AG09309 (cell line): ENCODE data around the gene LAGE3.
A peak's percentile ranks its signal among the peaks of the same experiment; 100 is the strongest.

ENCODE experiments used
- DNase-seq: peaks from one replicate; pipeline ENCODE4 v3.0.0-alpha.2; 2010; ENCODE audit warnings: low read depth
- H3K4me3 ChIP-seq: 2 replicates; pipeline ENCODE4 v1.5.1; 2011; ENCODE audit warnings: mild to moderate bottlenecking, low read depth, low read length, moderate library complexity; ENCODE audit not compliant: control insufficient read depth
- TF ChIP-seq, protein P1 (sequence below): IDR thresholded peaks from 2 replicates; pipeline ENCODE4 v1.5.1; 2011; ENCODE audit warnings: mild to moderate bottlenecking, low read depth, low read length, inconsistent platforms; ENCODE audit not compliant: insufficient read depth, control insufficient read depth; ENCODE audit errors: missing control alignments

LAGE3 gene

DNA sequence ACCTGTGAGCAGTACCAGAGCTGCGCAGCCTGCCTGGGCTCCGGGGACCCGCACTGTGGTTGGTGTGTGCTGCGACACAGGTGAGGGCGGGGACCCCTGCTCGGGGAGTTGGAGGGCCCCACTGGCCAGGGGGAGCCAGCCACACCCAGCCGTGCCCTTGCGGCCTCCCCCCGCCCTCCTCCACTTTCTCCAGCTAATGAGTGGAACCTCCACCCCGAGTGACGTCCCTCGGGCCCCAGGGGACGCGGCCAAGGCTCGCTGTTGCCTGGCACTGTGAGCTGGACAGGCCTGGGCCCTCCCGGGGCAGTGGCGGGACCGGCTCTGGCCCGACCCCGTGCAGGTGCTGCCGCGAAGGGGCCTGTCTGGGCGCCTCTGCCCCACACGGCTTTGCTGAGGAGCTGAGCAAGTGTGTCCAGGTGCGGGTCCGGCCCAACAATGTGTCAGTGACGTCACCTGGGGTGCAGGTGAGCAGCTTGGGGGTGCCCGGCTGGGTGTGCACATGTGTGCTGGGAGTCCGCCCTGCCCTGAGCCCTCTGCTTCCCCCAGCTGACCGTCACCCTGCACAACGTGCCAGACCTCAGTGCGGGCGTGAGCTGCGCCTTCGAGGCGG lies 15.4 kb downstream of the LAGE3 start:
- no peak overlapping the region for H3K4me3 ChIP-seq
- TF ChIP-seq, protein P1, sequence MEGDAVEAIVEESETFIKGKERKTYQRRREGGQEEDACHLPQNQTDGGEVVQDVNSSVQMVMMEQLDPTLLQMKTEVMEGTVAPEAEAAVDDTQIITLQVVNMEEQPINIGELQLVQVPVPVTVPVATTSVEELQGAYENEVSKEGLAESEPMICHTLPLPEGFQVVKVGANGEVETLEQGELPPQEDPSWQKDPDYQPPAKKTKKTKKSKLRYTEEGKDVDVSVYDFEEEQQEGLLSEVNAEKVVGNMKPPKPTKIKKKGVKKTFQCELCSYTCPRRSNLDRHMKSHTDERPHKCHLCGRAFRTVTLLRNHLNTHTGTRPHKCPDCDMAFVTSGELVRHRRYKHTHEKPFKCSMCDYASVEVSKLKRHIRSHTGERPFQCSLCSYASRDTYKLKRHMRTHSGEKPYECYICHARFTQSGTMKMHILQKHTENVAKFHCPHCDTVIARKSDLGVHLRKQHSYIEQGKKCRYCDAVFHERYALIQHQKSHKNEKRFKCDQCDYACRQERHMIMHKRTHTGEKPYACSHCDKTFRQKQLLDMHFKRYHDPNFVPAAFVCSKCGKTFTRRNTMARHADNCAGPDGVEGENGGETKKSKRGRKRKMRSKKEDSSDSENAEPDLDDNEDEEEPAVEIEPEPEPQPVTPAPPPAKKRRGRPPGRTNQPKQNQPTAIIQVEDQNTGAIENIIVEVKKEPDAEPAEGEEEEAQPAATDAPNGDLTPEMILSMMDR = no peak
- DNase-seq = no peak

DNA sequence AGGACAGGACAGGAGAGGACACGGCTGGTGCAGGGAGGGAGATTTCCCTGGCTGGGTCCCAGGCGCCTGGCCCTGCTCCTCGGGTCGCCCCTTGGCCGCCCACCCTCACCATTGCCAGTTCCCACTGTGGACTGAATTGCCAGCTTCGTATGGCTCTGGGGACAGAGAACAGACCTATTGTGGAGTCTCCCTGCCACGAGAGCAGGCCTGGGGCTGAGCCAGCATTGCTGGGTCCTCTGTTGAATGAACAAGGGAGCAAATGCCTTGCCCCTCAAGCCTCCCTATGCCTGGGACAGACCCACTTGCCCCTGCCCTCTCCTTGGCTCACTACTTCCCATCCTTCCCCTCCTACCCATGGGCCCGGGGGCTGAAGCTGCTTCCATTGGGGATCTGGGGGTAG lies 16.7 kb downstream of the LAGE3 start:
- no peak for DNase-seq
- no peak overlapping the region for H3K4me3 ChIP-seq
- TF ChIP-seq, protein P1 = no peak

- TF ChIP-seq, protein P1 = peak; percentile 23
- DNase-seq = no peak
These were observed 18.8 kb downstream of the LAGE3 start for GRCh38 chrX:154460326-154460725.

DNA sequence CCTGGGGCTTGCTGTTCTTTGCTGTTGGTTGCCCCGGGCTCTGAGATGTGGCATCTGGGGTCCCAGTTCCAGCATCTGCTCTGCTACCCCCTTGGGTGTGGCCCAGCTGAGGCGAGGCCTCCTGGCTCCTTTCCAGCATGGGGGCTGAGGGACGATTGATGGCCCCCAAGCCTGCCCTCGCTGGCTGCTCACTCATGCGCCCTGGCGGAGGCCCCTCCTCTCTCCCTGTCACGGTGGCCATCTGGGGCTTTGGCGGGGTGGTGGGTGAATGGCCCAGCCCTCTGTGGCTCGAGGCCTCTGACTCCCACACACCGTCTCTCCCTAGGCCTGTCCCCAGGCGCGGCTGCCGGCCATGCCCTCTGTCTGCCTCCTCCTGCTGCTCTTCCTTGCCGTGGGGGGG lies 19.2 kb downstream of the LAGE3 start:
- TF ChIP-seq, protein P1 = no peak
- DNase-seq = no peak
- H3K4me3 ChIP-seq = peak overlapping the region; percentile 86

More at GRCh38 chrX:154460326-154460725, 18.8 kb downstream of the LAGE3 start:
- H3K4me3 ChIP-seq = peak overlapping the region; percentile 86

DNA sequence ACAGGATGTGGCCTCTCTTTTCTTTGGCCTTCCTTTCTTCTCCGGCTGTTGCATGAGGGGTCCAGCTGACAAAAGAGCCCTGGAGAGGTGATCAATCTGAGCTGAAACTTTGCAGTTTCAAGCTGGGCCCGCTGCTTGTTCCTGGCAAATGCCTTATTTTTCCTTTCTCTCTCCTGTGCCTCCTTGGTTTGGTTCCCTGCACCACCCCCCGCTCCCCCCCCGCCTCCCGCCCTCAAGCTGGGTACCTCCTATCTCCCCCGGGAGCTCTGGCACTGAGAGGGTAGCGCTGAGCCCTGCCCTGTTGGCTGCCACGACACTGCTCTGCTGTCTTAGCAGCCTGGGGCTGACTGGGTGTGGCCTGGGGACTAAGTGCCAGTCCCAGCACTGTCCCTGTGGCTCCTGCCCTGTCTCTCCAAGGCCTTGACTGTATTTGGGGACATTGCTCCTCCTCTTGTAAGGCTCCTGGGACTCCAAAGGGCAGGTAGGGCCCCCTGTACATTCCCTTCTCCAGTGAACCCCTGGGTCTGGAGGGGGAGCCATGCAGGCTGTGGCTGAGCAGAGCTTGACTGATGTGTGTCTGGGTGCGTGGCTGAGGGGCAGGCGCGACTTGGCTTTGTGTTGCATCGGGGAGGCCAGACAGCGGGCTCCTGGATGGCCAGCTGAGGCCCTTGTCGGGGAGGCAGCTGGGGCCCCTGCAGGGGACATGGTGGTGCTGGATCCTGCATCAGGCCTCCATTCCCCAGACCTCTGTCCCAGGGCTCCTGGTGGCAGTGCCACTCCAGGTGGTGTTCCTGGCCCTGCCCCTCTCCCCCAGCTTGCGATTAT lies 19.9 kb downstream of the LAGE3 start:
- peak overlapping the region; percentile 86 for H3K4me3 ChIP-seq
- TF ChIP-seq, protein P1 = no peak
- no peak for DNase-seq

DNA sequence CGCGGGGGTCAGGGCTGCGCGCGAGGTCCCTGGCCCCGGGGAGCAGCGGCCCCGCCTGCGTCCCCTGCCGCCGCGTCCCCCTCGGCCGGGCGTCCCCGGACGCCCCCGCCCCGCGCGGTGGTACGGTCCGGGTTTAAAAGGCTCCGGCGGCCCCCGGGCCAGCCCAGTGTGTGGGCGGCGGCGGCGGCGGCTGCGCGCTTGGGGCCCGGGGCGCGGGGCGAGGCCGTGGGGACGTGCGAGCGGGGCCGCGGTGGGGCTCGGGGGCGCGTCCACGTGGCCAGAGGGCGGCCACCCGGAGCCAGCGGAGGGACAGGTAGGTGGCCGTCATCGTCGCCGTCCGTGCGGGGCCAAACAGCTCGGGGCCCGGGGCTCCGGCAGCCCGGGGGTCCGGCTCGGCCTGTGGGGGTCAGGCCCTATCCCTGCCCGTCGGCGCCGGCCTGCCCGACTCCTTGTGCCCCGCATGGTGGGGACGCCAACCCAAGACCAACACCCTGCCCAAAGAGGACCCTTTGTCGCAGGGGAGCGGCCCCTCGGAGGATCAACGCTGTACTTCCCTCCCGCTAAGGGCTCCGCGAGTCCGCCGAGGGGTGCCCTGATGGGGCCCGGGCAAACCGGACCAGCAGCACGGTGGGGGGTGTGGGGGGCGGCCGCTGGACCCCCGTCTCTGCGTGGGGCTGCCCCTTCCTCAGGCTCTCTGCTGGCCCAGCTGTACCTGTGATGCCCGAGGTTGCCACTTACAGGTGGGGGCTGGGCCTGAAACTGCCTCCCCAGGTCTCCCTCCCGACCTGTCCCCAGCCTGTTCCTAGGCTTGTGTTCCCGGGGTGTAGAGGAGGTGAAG lies 20.7 kb downstream of the LAGE3 start, which contains the start of gene PLXNA3:
Gene PLXNA3, plus strand, starts transcription at position 166 of the 838 bp plus-strand sequence. CDS start 1,903 bp downstream, outside the sequence.
- peak within 1 kb of the TSS; percentile 86 for H3K4me3 ChIP-seq
- no peak for DNase-seq
- TF ChIP-seq, protein P1 = no peak
